ENCODE results near the gene CYP2D6.

The CYP2D6 gene

GRCh38 chr22:42156121-42156520 is 25.5 kb upstream of the CYP2D6 start:
- Histone ChIP-seq H3K79me2 (ENCODE audit: insufficient read depth, low read length) (no peaks in the 10 kb centered on the region), H3K9me2 (ENCODE audit: low read depth, low read length) (no peaks in the 10 kb centered on the region), H3K36me3 (ENCODE audit: insufficient read depth, low read length) (no peaks in the 10 kb centered on the region; the same call in 1 of the 2 replicates), H3K4me3 (ENCODE audit: low read depth, low read length, poor library complexity, severe bottlenecking) (no peak overlapping the region), H3K27me3 (ENCODE audit: insufficient read depth, low read length) (no peaks in the 10 kb centered on the region), H3K27ac (ENCODE audit: low read depth, low read length, poor library complexity, severe bottlenecking) (no peak overlapping the region), H4K20me1 (ENCODE audit: insufficient read depth, low read length) (no peaks in the 10 kb centered on the region), H3K9ac (ENCODE audit: low read length) (no peak overlapping the region), H3K4me1 (ENCODE audit: insufficient read depth, low read length, severe bottlenecking) (no peaks in the 10 kb centered on the region), H2AFZ (ENCODE audit: low read length) (no peak overlapping the region), H3K9me3 (ENCODE audit: low read length) (no peaks in the 10 kb centered on the region), H3K4me2 (ENCODE audit: low read length) (no peak overlapping the region), H3F3A (ENCODE audit: insufficient read depth, low read length) (no peaks in the 10 kb centered on the region)
- TF ChIP-seq EZH2 (IDR thresholded peaks at IDR 0.05; ENCODE audit: borderline replicate concordance, low read length) (no peak), CTCF (IDR thresholded peaks at IDR 0.05; ENCODE audit: low read length) (no peak)

- no peaks in the 10 kb centered on the region for H3K79me2 ChIP-seq (ENCODE audit: insufficient read depth, low read length)
- H3K9me2 ChIP-seq (ENCODE audit: low read depth, low read length): no peaks in the 10 kb centered on the region
- no peaks in the 10 kb centered on the region for H4K20me1 ChIP-seq (ENCODE audit: insufficient read depth, low read length)
- H2AFZ ChIP-seq (ENCODE audit: low read length): no peak overlapping the region
- no peak overlapping the region for H3K4me3 ChIP-seq (ENCODE audit: low read depth, low read length, poor library complexity, severe bottlenecking)
- no peaks in the 10 kb centered on the region for H3F3A ChIP-seq (ENCODE audit: insufficient read depth, low read length)
- no peak overlapping the region for H3K9ac ChIP-seq (ENCODE audit: low read length)
- H3K27me3 ChIP-seq (ENCODE audit: insufficient read depth, low read length): no peaks in the 10 kb centered on the region
- H3K4me2 ChIP-seq (ENCODE audit: low read length): no peak overlapping the region
- no peaks in the 10 kb centered on the region for H3K9me3 ChIP-seq (ENCODE audit: low read length)
- TF ChIP-seq CTCF (IDR thresholded peaks at IDR 0.05; ENCODE audit: low read length) (no peak), EZH2 (IDR thresholded peaks at IDR 0.05; ENCODE audit: borderline replicate concordance, low read length) (no peak)
- H3K4me1 ChIP-seq (ENCODE audit: insufficient read depth, low read length, severe bottlenecking): no peaks in the 10 kb centered on the region
- no peaks in the 10 kb centered on the region; the same call in 1 of the 2 replicates for H3K36me3 ChIP-seq (ENCODE audit: insufficient read depth, low read length)
- no peak overlapping the region for H3K27ac ChIP-seq (ENCODE audit: low read depth, low read length, poor library complexity, severe bottlenecking)
Observed at GRCh38 chr22:42155053-42155543, 24.5 kb upstream of the CYP2D6 start.

GRCh38 chr22:42154293-42155052 is 23.9 kb upstream of the CYP2D6 start:
- no peaks in the 10 kb centered on the region for H3K79me2 ChIP-seq (ENCODE audit: insufficient read depth, low read length)
- H3K9ac ChIP-seq (ENCODE audit: low read length): no peak overlapping the region
- no peak overlapping the region for H2AFZ ChIP-seq (ENCODE audit: low read length)
- no peaks in the 10 kb centered on the region for H3K27me3 ChIP-seq (ENCODE audit: insufficient read depth, low read length)
- no peak overlapping the region for H3K27ac ChIP-seq (ENCODE audit: low read depth, low read length, poor library complexity, severe bottlenecking)
- no peaks in the 10 kb centered on the region for H4K20me1 ChIP-seq (ENCODE audit: insufficient read depth, low read length)
- no peaks in the 10 kb centered on the region; the same call in 1 of the 2 replicates for H3K36me3 ChIP-seq (ENCODE audit: insufficient read depth, low read length)
- no peaks in the 10 kb centered on the region for H3K9me2 ChIP-seq (ENCODE audit: low read depth, low read length)
- no peak overlapping the region for H3K4me2 ChIP-seq (ENCODE audit: low read length)
- H3K4me1 ChIP-seq (ENCODE audit: insufficient read depth, low read length, severe bottlenecking): no peaks in the 10 kb centered on the region
- no peak for TF ChIP-seq EZH2 (IDR thresholded peaks at IDR 0.05; ENCODE audit: borderline replicate concordance, low read length)
- TF ChIP-seq CTCF (IDR thresholded peaks at IDR 0.05; ENCODE audit: low read length): no peak
- H3K4me3 ChIP-seq (ENCODE audit: low read depth, low read length, poor library complexity, severe bottlenecking): no peak overlapping the region
- H3F3A ChIP-seq (ENCODE audit: insufficient read depth, low read length): no peaks in the 10 kb centered on the region
- H3K9me3 ChIP-seq (ENCODE audit: low read length): no peaks in the 10 kb centered on the region

All from OCI-LY1 (cell line).